Mesenchymal stem cell (in vitro differentiated cells and primary cell): ENCODE results near the gene TLN1.

Experiments
- DNase-seq: peaks from one replicate; pipeline ENCODE4 v3.0.0-alpha.2; 2013
- H2AFZ ChIP-seq: one replicate; pipeline ENCODE4 v1.6.1; 2013; ENCODE audit warnings: low read depth, mild to moderate bottlenecking, control low read depth, inconsistent platforms, low read length, moderate library complexity
- H2AK5ac ChIP-seq: 2 replicates; pipeline ENCODE4 v1.6.1; 2013; ENCODE audit warnings: low read length, moderate library complexity, mild to moderate bottlenecking, inconsistent platforms; ENCODE audit not compliant: severe bottlenecking
- H2BK120ac ChIP-seq: one replicate; pipeline ENCODE4 v1.6.1; 2013; ENCODE audit warnings: low read depth, mild to moderate bottlenecking, inconsistent platforms, low read length, moderate library complexity
- H2BK12ac ChIP-seq, 2 experiments: one replicate each; pipeline ENCODE4 v1.6.1; 2013; ENCODE audit warnings: inconsistent platforms in 2 of 2, low read length in 2 of 2, mild to moderate bottlenecking in 2 of 2, moderate library complexity in 2 of 2, control low read depth in 1 of 2
- H2BK15ac ChIP-seq: one replicate; pipeline ENCODE4 v1.6.1; 2013; ENCODE audit warnings: mild to moderate bottlenecking, low read depth, inconsistent platforms; ENCODE audit not compliant: poor library complexity, severe bottlenecking
- H2BK5ac ChIP-seq: 2 replicates; pipeline ENCODE4 v1.6.1; 2013; ENCODE audit warnings: low read depth, mild to moderate bottlenecking, low read length, control low read depth, inconsistent platforms; ENCODE audit not compliant: poor library complexity, severe bottlenecking
- H3K14ac ChIP-seq, 2 experiments: one replicate each; pipeline ENCODE4 v1.6.1; 2013; ENCODE audit warnings: inconsistent platforms in 2 of 2, low read length in 2 of 2, control low read depth in 1 of 2, mild to moderate bottlenecking in 1 of 2, moderate library complexity in 1 of 2
- H3K18ac ChIP-seq, 2 experiments: one replicate each; pipeline ENCODE4 v1.6.1; 2013; ENCODE audit warnings: inconsistent platforms in 2 of 2, low read length in 2 of 2, control low read depth in 1 of 2, low read depth in 1 of 2, mild to moderate bottlenecking in 1 of 2
- H3K23ac ChIP-seq, 2 experiments: one replicate each; pipeline ENCODE4 v1.6.1; 2013; ENCODE audit warnings: inconsistent platforms in 2 of 2, low read length in 2 of 2, mild to moderate bottlenecking in 2 of 2, moderate library complexity in 2 of 2, control low read depth in 1 of 2
- H3K27ac ChIP-seq: 2 replicates; pipeline ENCODE4 v1.5.1; 2013; ENCODE audit warnings: mild to moderate bottlenecking, moderate library complexity, low read length, control low read depth, inconsistent platforms; ENCODE audit not compliant: poor library complexity, severe bottlenecking
- H3K27me3 ChIP-seq, 2 experiments: 2 replicates each; pipeline versions ENCODE4 v1.6.1 to v1.7.0; 2013; ENCODE audit warnings: low read length in 2 of 2, mild to moderate bottlenecking in 2 of 2, moderate library complexity in 2 of 2, control low read depth in 1 of 2, inconsistent platforms in 1 of 2; ENCODE audit not compliant: control insufficient read depth in 1 of 2, insufficient read depth in 1 of 2
- H3K36me3 ChIP-seq, 2 experiments: 2 replicates each; pipeline versions ENCODE4 v1.6.1 to v1.7.0; 2013; ENCODE audit warnings: low read length in 2 of 2, control low read depth in 1 of 2, inconsistent platforms in 1 of 2, low read depth in 1 of 2, mild to moderate bottlenecking in 1 of 2; ENCODE audit not compliant: insufficient read depth in 2 of 2, control insufficient read depth in 1 of 2
- H3K4ac ChIP-seq, 2 experiments: one replicate each; pipeline ENCODE4 v1.6.1; 2013; ENCODE audit warnings: inconsistent platforms in 2 of 2, low read length in 2 of 2, mild to moderate bottlenecking in 2 of 2, moderate library complexity in 2 of 2, control low read depth in 1 of 2, low read depth in 1 of 2
- H3K4me1 ChIP-seq: 2 replicates; pipeline ENCODE4 v1.6.1; 2013; ENCODE audit warnings: low read depth, low read length, control low read depth; ENCODE audit not compliant: control insufficient read depth, insufficient read depth
- H3K4me2 ChIP-seq: 2 replicates; pipeline ENCODE4 v1.6.1; 2013; ENCODE audit warnings: low read length, mild to moderate bottlenecking, inconsistent platforms; ENCODE audit not compliant: poor library complexity, severe bottlenecking
- H3K4me3 ChIP-seq, 2 experiments: 2 replicates each; pipeline versions ENCODE4 v1.5.1 to v1.7.0; 2013; ENCODE audit warnings: low read length in 2 of 2, mild to moderate bottlenecking in 2 of 2, control low read depth in 1 of 2, low read depth in 1 of 2; ENCODE audit not compliant: insufficient read depth in 1 of 2
- H3K79me1 ChIP-seq: replicated peaks from 2 replicates; pipeline ENCODE4 v1.6.1; 2013; ENCODE audit warnings: mild to moderate bottlenecking, control low read depth, low read length, inconsistent platforms; ENCODE audit not compliant: poor library complexity, severe bottlenecking
- H3K9ac ChIP-seq: 2 replicates; pipeline ENCODE4 v1.7.0; 2013; ENCODE audit warnings: mild to moderate bottlenecking, low read length, moderate library complexity
- H3K9me3 ChIP-seq: 2 replicates; pipeline ENCODE4 v1.7.0; 2013; ENCODE audit warnings: mild to moderate bottlenecking, low read length; ENCODE audit not compliant: control insufficient read depth
- H4K8ac ChIP-seq: one replicate; pipeline ENCODE4 v1.6.1; 2013; ENCODE audit warnings: inconsistent platforms, mild to moderate bottlenecking, low read length, moderate library complexity
- H4K91ac ChIP-seq: one replicate; pipeline ENCODE4 v1.6.1; 2013; ENCODE audit warnings: mild to moderate bottlenecking, low read length, inconsistent platforms
- WGBS: methylation state at CpG from one replicate; pipeline ENCODE4 v1.1.7; 2013; ENCODE audit warnings: mixed read lengths; 5-methylcytosine and 5-hydroxymethylcytosine counted together

Gene TLN1

GRCh38 chr9:35656831-35657545 lies 75.0 kb downstream of the TLN1 start:
- Histone ChIP-seq H3K9ac (peak overlapping the region; percentile 98), H4K91ac (no peak overlapping the region), H2BK120ac (no peak overlapping the region), H3K14ac (no peak overlapping the region), H3K18ac (peak overlapping the region in 1 of 2 experiments; percentile 54), H3K79me1 (peaks cover 11% of the 10 kb centered on the region), H2BK12ac (peak overlapping the region in 1 of 2 experiments; percentile 56), H3K27ac (peak overlapping the region; percentile 59), H3K9me3 (no peaks in the 10 kb centered on the region), H3K27me3 (no peaks in the 10 kb centered on the region), H3K4me1 (peaks cover 10% of the 10 kb centered on the region), H2AK5ac (no peak overlapping the region), H3K4me3 (peak overlapping the region; percentile 31 to 65), H3K4me2 (peak overlapping the region; percentile 62), H2BK5ac (no peak overlapping the region), H3K4ac (no peak overlapping the region), H2BK15ac (no peak overlapping the region), H3K36me3 (peaks cover 13 to 25% of the 10 kb centered on the region in 2 experiments), H4K8ac (peak overlapping the region; percentile 62), H2AFZ (peak overlapping the region; percentile 76), H3K23ac (no peak overlapping the region)
- DNase-seq = no peak
- WGBS = 45% methylated on average over 22 of the region's 25 CpGs

GRCh38 chr9:35656348-35656747 lies 75.6 kb downstream of the TLN1 start:
- no peak overlapping the region for H3K4me3 ChIP-seq
- no peak overlapping the region for H3K23ac ChIP-seq
- no peak overlapping the region for H2AFZ ChIP-seq
- no peak for DNase-seq
- no peak overlapping the region for H3K27ac ChIP-seq
- no peaks in the 10 kb centered on the region for H3K9me3 ChIP-seq
- no peak overlapping the region for H3K14ac ChIP-seq
- H2BK15ac ChIP-seq = no peak overlapping the region
- H3K27me3 ChIP-seq = no peaks in the 10 kb centered on the region
- peaks cover 11% of the 10 kb centered on the region for H3K4me1 ChIP-seq
- H3K4ac ChIP-seq = no peak overlapping the region
- H3K79me1 ChIP-seq = peaks cover 11% of the 10 kb centered on the region
- H2BK5ac ChIP-seq = no peak overlapping the region
- no peak overlapping the region for H2BK120ac ChIP-seq
- 90% methylated on average over 17 of the region's 17 CpGs for WGBS
- H3K4me2 ChIP-seq = no peak overlapping the region
- H2BK12ac ChIP-seq = no peak overlapping the region
- no peak overlapping the region for H2AK5ac ChIP-seq
- H3K9ac ChIP-seq = no peak overlapping the region
- H3K18ac ChIP-seq = no peak overlapping the region
- H4K8ac ChIP-seq = no peak overlapping the region
- no peak overlapping the region for H4K91ac ChIP-seq
- H3K36me3 ChIP-seq = peaks cover 12 to 19% of the 10 kb centered on the region in 2 experiments

- H4K91ac ChIP-seq = no peak overlapping the region
- H3K27ac ChIP-seq = no peak overlapping the region
- no peak overlapping the region for H3K18ac ChIP-seq
- no peak overlapping the region for H2BK12ac ChIP-seq
- H3K23ac ChIP-seq = no peak overlapping the region
- H3K27me3 ChIP-seq = no peaks in the 10 kb centered on the region
- H2AFZ ChIP-seq = no peak overlapping the region
- H2BK15ac ChIP-seq = no peak overlapping the region
- no peak overlapping the region for H4K8ac ChIP-seq
- no peak overlapping the region for H3K4me3 ChIP-seq
- no peaks in the 10 kb centered on the region for H3K36me3 ChIP-seq
- no peak for DNase-seq
- H3K4me1 ChIP-seq = peaks cover 9% of the 10 kb centered on the region
- H3K9ac ChIP-seq = no peak overlapping the region
- H2BK5ac ChIP-seq = no peak overlapping the region
- no peaks in the 10 kb centered on the region for H3K79me1 ChIP-seq
- no peak overlapping the region for H2BK120ac ChIP-seq
- H3K14ac ChIP-seq = no peak overlapping the region
- no peaks in the 10 kb centered on the region for H3K9me3 ChIP-seq
- H2AK5ac ChIP-seq = no peak overlapping the region
- 98% methylated on average over 2 of the region's 2 CpGs for WGBS
- H3K4me2 ChIP-seq = no peak overlapping the region
- no peak overlapping the region for H3K4ac ChIP-seq
Observed at GRCh38 chr9:35653611-35654010, 78.4 kb downstream of the TLN1 start.

GRCh38 chr9:35652829-35653209 lies 79.2 kb downstream of the TLN1 start:
- H3K27ac ChIP-seq = no peak overlapping the region
- H3K14ac ChIP-seq = no peak overlapping the region
- WGBS = 92% methylated on average over 8 of the region's 8 CpGs
- no peak overlapping the region for H2BK15ac ChIP-seq
- H3K4me1 ChIP-seq = peaks cover 9% of the 10 kb centered on the region
- H2AFZ ChIP-seq = no peak overlapping the region
- H3K23ac ChIP-seq = no peak overlapping the region
- H3K9ac ChIP-seq = peak overlapping the region; percentile 50
- no peak overlapping the region for H3K4me2 ChIP-seq
- no peak overlapping the region for H4K8ac ChIP-seq
- H4K91ac ChIP-seq = no peak overlapping the region
- no peaks in the 10 kb centered on the region for H3K9me3 ChIP-seq
- no peak overlapping the region for H3K4me3 ChIP-seq
- no peak overlapping the region for H2AK5ac ChIP-seq
- H2BK5ac ChIP-seq = no peak overlapping the region
- no peak overlapping the region for H3K4ac ChIP-seq
- H3K79me1 ChIP-seq = no peaks in the 10 kb centered on the region
- no peak for DNase-seq
- no peak overlapping the region for H3K18ac ChIP-seq
- no peaks in the 10 kb centered on the region for H3K27me3 ChIP-seq
- H2BK120ac ChIP-seq = no peak overlapping the region
- H3K36me3 ChIP-seq = no peaks in the 10 kb centered on the region
- no peak overlapping the region for H2BK12ac ChIP-seq
